GM19395 (cell line): ENCODE data around the gene MVB12B.

ENCODE experiments used
- ATAC-seq: cut with Tn5 transposase; IDR thresholded peaks from one replicate; pipeline ENCODE4 v1.9.1; 2021; ENCODE audit warnings: mild to moderate bottlenecking, moderate library complexity; ENCODE audit not compliant: unreplicated experiment

MVB12B gene

GRCh38 chr9:126302730-126303129, 23.9 kb upstream of the MVB12B start:
- ATAC-seq: no peak

DNA sequence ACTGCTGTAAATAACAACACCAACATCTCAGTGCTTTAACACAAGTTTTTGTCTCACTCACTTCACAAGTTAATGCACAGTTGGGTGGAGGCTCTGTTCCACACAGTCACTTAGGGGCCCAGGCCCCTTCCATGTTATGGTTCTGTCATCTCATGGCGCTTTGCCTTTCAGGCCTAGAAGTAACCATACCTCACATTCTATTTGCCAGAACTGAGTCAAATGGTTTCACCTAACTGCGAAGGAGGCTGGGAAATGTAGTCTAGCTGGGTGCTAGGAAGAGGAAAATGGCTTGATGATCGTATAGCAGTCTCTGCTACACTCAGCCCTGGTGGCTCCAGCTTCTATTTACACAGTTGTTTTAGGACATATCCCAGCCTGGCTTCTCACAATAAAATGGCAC, 23.1 kb upstream of the MVB12B start:
- ATAC-seq: no peak

- ATAC-seq: no peak
Observed at GRCh38 chr9:126304207-126304970, 22.2 kb upstream of the MVB12B start.

- ATAC-seq: no peak
Observed at GRCh38 chr9:126304971-126305320, 21.7 kb upstream of the MVB12B start.

GRCh38 chr9:126306071-126306647, 20.5 kb upstream of the MVB12B start:
- ATAC-seq: no peak

- no peak for ATAC-seq
Observed at GRCh38 chr9:126307322-126308061, 19.1 kb upstream of the MVB12B start.

- ATAC-seq: no peak
Observed at GRCh38 chr9:126309427-126310189, 17.0 kb upstream of the MVB12B start.

DNA sequence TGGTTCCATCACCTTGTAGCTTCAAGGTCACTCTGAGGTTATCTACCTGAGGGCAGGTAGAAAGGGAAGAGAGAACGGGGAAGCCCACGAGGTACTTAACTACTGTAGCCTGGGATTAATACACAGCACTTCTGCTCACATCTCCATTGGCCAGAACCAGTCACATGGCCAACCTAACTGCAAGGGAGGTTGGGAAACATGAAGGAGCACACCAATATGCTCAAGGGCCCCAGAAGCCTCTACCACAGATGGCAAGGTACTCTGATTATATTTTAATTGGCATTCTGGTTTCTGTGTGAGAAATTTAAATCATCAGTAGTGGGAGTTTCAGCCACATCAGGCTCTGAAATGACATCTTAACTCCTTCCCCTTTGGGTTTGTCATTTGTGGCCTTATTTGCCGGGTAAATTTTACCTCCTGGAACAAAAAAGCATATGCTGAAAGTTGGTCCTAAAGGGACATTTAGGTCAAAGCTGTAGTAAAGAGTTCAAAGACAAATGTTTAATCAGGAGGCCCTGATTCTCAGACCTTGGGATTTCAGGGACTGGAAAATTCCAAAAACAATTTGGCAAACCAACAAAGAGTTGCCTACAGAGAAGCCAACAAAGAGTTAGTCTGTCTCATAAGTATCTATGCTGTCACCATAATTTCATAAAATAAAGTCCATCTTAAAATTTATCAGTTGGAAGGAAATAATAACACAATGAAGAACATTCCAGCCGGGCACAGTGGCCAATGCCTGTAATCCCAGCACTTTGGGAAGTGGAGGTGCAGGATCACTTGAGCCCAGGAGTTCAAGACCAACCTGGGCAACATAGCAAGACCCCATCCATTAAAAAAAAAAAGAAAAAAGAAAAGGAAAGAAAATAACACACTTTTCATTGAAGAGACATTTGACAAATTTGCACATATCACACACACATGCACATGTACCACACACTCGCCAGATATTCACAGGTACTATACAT, 13.8 kb upstream of the MVB12B start:
- ATAC-seq: no peak

- ATAC-seq: no peak
Observed at GRCh38 chr9:126316085-126316655, 10.5 kb upstream of the MVB12B start.

DNA sequence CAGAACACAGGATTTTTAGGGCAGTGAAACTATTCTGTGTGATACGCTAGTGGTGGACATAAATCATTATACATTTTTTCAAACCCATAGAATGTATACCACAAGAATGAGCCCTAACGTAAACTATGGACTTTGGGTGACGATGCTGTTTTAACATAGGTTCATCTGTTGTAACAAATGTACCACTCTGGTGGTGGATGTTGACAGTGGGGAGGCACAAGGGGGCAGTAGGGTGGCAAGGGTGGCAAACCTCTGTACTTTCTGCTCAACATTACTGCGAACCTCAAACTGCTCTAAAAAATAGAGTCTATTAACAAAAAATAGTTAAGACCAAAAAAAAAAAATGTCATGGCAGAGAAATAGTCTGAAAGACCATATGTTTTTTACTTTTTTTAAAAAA, 9.1 kb upstream of the MVB12B start:
- ATAC-seq: no peak

DNA sequence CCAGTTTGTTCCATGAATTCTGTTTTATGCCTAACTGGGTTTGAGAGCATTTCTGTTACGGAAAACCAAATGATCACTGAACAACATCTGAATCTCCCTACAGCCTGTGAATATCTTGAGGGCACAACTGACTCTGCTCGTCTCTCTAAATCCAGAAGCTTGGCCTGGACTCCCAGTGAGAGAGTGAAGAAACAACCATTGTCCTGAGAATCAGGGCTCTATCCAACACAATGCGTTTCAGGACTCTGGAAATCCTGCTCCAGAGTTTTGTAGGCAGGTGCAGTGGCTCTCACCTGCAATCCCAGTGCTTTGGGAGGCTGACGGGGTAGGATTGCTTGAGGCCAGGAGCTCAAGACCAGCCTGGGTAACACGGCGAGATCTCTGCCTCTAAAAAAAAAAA, 7.8 kb upstream of the MVB12B start:
- ATAC-seq: no peak

GRCh38 chr9:126319671-126320070, 7.0 kb upstream of the MVB12B start:
- ATAC-seq: no peak

DNA sequence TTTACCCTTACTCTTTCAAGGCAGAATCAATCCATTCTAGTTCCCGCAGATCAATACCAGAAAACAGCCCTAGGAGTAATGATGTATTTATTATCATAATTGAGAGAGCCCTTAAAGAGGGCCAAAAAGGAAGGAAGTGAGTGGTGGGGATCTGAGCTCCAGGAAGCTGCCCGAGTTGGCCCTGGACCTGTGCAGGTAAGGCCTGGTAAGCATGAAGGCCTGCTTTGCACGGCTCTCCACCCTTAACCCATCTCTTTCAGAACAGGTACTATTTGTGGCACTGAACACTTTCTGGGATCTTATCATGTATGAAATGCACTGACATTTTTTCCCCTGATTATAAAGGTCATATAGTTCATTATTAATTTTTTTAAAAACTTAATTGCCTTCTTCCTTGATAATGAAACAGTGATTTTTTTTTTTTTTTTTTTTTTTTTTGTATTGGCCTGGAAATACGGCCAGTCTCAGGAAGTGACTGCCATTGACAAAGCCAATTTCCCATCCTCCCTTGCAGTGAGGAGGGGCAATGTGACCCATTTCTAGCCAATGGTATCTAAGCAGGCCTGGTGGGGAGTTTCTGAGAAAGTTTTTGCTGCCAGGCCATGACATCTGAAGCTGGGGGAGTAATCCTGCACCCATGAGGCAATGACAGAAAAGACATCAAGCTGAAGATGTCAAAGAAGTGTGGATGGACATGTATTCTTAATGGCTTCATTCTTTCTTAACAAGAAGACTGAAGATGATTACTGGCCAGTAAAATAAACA, 6.3 kb upstream of the MVB12B start:
- ATAC-seq: no peak

DNA sequence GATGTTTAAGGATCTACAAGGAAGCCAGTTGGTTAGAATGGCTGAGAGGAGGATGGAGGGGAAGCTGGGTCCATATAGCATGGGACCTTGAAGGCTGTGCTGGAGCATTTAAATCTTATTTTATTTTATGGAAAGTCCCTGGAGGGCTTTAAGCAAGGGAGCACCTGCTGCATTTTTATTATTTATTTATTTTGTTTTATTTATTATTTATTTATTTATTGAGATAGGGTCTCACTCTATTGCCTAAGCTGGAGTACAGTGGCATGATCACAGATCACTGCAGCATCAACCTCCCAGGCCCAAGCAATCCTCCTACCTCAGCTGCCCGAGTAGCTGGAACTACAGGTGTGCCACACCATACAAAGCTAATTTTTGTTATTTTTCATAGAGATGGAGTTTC, 4.9 kb upstream of the MVB12B start:
- no peak for ATAC-seq

GRCh38 chr9:126325821-126326220, 808 bp upstream of the MVB12B start:
- ATAC-seq: no peak

DNA sequence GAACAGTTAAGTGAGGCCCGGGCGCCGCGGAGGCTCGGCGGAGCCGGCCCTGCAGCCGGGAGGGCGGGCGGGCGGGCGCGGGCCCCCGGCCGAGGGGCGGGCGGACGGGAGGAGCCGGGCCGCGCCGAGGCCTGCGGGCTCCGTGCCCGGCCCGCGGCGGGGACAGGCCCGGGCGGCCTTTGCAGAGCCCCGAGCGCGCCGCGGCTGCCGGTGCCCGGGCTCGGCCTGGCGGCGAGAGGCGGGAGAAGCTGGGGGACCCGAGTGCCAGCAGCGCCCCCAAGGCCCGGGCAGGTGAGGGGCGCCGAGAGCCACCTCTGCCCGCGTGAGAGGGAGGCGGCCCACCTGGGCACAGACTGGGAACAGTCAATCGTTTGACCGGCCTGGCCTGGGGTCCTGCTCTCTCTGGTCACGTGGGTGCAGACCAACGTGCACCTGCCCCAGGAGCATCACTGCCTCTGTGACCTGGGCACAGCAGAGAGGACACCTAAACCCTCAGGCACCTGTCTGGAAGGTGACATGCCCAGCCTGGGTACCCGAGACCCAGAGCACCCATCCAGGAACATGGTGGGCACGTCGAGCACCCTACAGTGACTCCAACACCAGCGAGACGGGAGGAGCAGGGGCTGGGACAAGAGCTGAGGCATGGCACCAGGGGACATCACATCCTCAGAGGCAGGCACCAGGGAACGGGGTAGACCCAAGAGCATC, 531 bp downstream of the MVB12B start:
- no peak for ATAC-seq

DNA sequence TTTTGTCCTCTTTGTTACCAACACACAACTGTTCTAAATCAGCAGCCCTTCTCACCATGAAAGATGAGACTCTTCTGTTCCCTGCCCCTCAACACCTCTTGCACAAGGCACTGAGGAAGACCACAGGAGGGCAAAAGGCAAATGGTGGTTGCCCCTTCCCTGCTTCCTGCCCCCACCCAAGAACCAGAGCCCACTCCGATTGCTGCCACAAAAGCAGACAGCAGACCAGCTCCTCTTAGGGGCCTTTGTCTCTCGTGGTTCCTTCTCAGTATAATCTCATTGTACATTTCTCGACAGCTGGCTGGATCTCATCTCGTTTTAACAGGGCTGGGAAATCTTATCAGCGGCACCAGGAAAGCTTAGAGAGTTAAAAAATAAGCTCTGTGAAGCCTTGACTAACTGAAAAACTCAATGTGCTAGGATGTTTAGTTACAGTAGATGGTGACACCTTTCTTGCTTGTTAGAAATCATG, 1.1 kb downstream of the MVB12B start:
- ATAC-seq: no peak

DNA sequence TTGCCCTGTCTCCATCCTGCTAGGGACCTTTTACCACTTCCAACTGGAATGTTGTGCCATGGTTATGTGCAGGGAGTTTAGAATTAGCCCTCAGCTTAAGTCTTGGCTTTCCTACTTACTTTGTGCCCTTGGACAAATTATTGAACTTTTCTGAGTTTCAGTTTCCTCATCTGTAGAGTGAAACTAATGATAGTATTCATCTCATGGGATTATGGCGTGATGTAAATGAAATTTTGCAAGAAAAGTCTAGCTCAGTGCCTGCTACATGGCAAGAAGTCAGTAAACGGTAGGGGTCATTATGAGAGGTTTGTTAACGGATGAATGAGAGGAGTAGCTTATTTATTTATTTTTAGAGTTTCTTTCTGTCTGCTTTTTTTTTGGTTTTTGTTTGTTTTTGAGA, 1.8 kb downstream of the MVB12B start:
- no peak for ATAC-seq
